A549 (cell line): ENCODE results near the gene KCNMA1.

Experiments used
- CTCF ChIP-seq: fragments of >200 bp; sonication (Bioruptor Twin); formaldehyde crosslinking; IDR thresholded peaks from 3 replicates; pipeline ENCODE4 v1.5.1; 2016
- REST ChIP-seq: fragments of 200-600 bp; sonication (generic); IDR thresholded peaks from 2 replicates; pipeline ENCODE4 v1.6.1; 2016; ENCODE audit warnings: antibody characterized with exemption, mild to moderate bottlenecking, moderate library complexity

GRCh38 chr10:77093126-77093525, 544.5 kb downstream of the KCNMA1 start:
- TF ChIP-seq CTCF = no peak
- no peak for TF ChIP-seq REST
